Choroid plexus epithelial cell (primary cell): ENCODE results near the gene WWOX.

Experiments used
- DNase-seq: peaks from one replicate; pipeline ENCODE4 v3.0.0-alpha.2; 2010; ENCODE audit warnings: low read depth
- H3K4me3 ChIP-seq: 2 replicates; pipeline ENCODE4 v1.5.1; 2011; ENCODE audit warnings: low read depth, mild to moderate bottlenecking, control low read depth, low read length, moderate library complexity
- CTCF ChIP-seq: conservative IDR thresholded peaks from 2 replicates; pipeline ENCODE4 v1.5.1; 2011; ENCODE audit warnings: low read depth, mild to moderate bottlenecking, control low read depth, inconsistent platforms, low read length, moderate library complexity

WWOX gene

GRCh38 chr16:79007614-79008013, 908.2 kb downstream of the WWOX start:
- TF ChIP-seq CTCF: no peak
- DNase-seq: no peak
- H3K4me3 ChIP-seq: no peak overlapping the region

GRCh38 chr16:79008036-79008868, 908.8 kb downstream of the WWOX start:
- no peak overlapping the region for H3K4me3 ChIP-seq
- no peak for DNase-seq
- no peak for TF ChIP-seq CTCF

- no peak for TF ChIP-seq CTCF
- DNase-seq: no peak
- H3K4me3 ChIP-seq: no peak overlapping the region
Observed at GRCh38 chr16:79008869-79009179, 909.4 kb downstream of the WWOX start.

- no peak for DNase-seq
- TF ChIP-seq CTCF: no peak
- H3K4me3 ChIP-seq: no peak overlapping the region
Observed at GRCh38 chr16:79009896-79010295, 910.4 kb downstream of the WWOX start.

GRCh38 chr16:79011282-79011681, 911.8 kb downstream of the WWOX start:
- no peak overlapping the region for H3K4me3 ChIP-seq
- DNase-seq: no peak
- no peak for TF ChIP-seq CTCF

- TF ChIP-seq CTCF: no peak
- no peak overlapping the region for H3K4me3 ChIP-seq
- no peak for DNase-seq
Observed at GRCh38 chr16:79012671-79013434, 913.4 kb downstream of the WWOX start.
